ENCODE measurements around the gene NHERF2. TPM values are rescaled to one million over a fixed set of nuclear protein-coding genes. Genes with fewer than 3 reads are reported as not detected.
A peak's percentile ranks its signal among the peaks of the same experiment; 100 is the strongest.

NHERF2 gene
- polyA plus RNA-seq, 2 of the 4 experiments (the other 2 are of a cell fraction) = 32.3 to 35.0 TPM

- TF ChIP-seq ATOH8 (CRISPR knock-in tag; IDR thresholded peaks at IDR 0.05; ENCODE audit: low read depth) = 0 out of 2 replicates have a peak, but pooled peaks have one; percentile 39
- no peak for TF ChIP-seq PBX3 (IDR thresholded peaks at IDR 0.05)
- TF ChIP-seq ZC3H11A (IDR thresholded peaks at IDR 0.05) = no peak
- TF ChIP-seq NR3C1 (IDR thresholded peaks at IDR 0.05) = no peak
- TF ChIP-seq ZNF302 (CRISPR knock-in tag; IDR thresholded peaks at IDR 0.05) = no peak
- TF ChIP-seq JUN (IDR thresholded peaks at IDR 0.05) = peak in 1 of 2 experiments; percentile 47; a peak in 1 of 5 replicates
- TF ChIP-seq BCL3 (IDR thresholded peaks at IDR 0.05) = no peak
- no peak for TF ChIP-seq TP53 (CRISPR knock-in tag; IDR thresholded peaks at IDR 0.05)
- TF ChIP-seq HMGXB4 (CRISPR knock-in tag; IDR thresholded peaks at IDR 0.05; ENCODE audit: borderline replicate concordance) = no peak
- TF ChIP-seq FOSB (CRISPR knock-in tag; IDR thresholded peaks at IDR 0.05) = no peak
- TF ChIP-seq HOXB5 (CRISPR knock-in tag; IDR thresholded peaks at IDR 0.05) = no peak
- TF ChIP-seq FOSL2 (IDR thresholded peaks at IDR 0.05) = no peak
- no peak for TF ChIP-seq FOSL2 (CRISPR knock-in tag; IDR thresholded peaks at IDR 0.05)
- TF ChIP-seq HEYL (CRISPR knock-in tag; IDR thresholded peaks at IDR 0.05) = no peak
- no peak for TF ChIP-seq FOXS1 (CRISPR knock-in tag; IDR thresholded peaks at IDR 0.05)
- no peak for TF ChIP-seq SREBF2 (IDR thresholded peaks at IDR 0.05)
- peak; percentile 77 for TF ChIP-seq MAX (IDR thresholded peaks at IDR 0.05)
- TF ChIP-seq HDAC2 (IDR thresholded peaks at IDR 0.05) = no peak
- TF ChIP-seq MAFK (IDR thresholded peaks at IDR 0.05; ENCODE audit: partially characterized antibody) = no peak
- no peak for TF ChIP-seq HOXB13 (CRISPR knock-in tag; IDR thresholded peaks at IDR 0.05; ENCODE audit: low read depth)
- TF ChIP-seq USF2 (IDR thresholded peaks at IDR 0.05) = peak; percentile 65
- no peak for TF ChIP-seq CHD4 (IDR thresholded peaks at IDR 0.05; ENCODE audit: borderline replicate concordance)
- no peak for TF ChIP-seq CBX8 (IDR thresholded peaks at IDR 0.05)
Observed at GRCh38 chr16:2003827-2004641, 22.7 kb upstream of the NHERF2 start (continued).
